Left cardiac atrium (tissue), 4 donors: ENCODE measurements around the gene TP53BP1. TPM values are rescaled to one million over a fixed set of nuclear protein-coding genes. Genes with fewer than 3 reads are reported as not detected.
"Not testable (repeated sequence)": the region's sequence is repeated elsewhere in the genome, so short reads cannot be mapped to it uniquely, and the experiment has no call there.

Experiments
- ATAC-seq, 2 donors: fragments of 200-7000 bp; cut with Tn5 transposase; one replicate each; pipeline ENCODE4 v1.9.1; 2020; ENCODE audit warnings: mild to moderate bottlenecking in 2 of 2, moderate library complexity in 2 of 2
- DNase-seq: peaks from one replicate; pipeline ENCODE4 v3.0.0-alpha.2; 2020
- intact Hi-C, 2 donors: fragments of 100-400 bp; cut with DNase I; formaldehyde crosslinking; loops; one replicate each; pipeline versions ENCODE4 v1.14.1 to v1.15.1; 2022 to 2023
- total RNA-seq, 2 donors: library from RNA; stranded (reverse); fragmentation: NEBNext Ultra II Directional; extraction: Animal tissue kit (Norgen Biotek cat#: 25700); gene quantifications; one replicate each; pipeline ENCODE4 v1.2.1, GENCODE V29; 2021
- donor health status: DM: no; HTN: yes; CAD: no.
- donor health status: DM: no; HTN: yes; CAD: no; lungs with severe emphysema.
- donor health status: DM: yes; HTN: yes; CAD: no.
- donor health status: Dilated cardiomyopathy.

The TP53BP1 gene
- total RNA-seq, 2 donors from 2014 or later = 30.1 to 33.5 TPM

- no peak for DNase-seq
- intact Hi-C loops = no loop called here
- ATAC-seq = peak; percentile 96 to 97
Observed at GRCh38 chr15:43440721-43441281, 52.2 kb downstream of the TP53BP1 start.

- no peak for ATAC-seq
- DNase-seq = no peak
- intact Hi-C loops = no loop called here
Observed at GRCh38 chr15:43439268-43439667, 53.7 kb downstream of the TP53BP1 start.

GRCh38 chr15:43436395-43436794 lies 56.6 kb downstream of the TP53BP1 start:
- intact Hi-C loops = no loop called here
- DNase-seq (no peak), ATAC-seq (no peak)

GRCh38 chr15:43434446-43434845 lies 58.5 kb downstream of the TP53BP1 start:
- ATAC-seq = no peak
- intact Hi-C loops = no loop called here
- DNase-seq = no peak

GRCh38 chr15:43433661-43434303 lies 59.2 kb downstream of the TP53BP1 start:
- intact Hi-C loops = no loop called here
- DNase-seq = no peak
- ATAC-seq = no peak

GRCh38 chr15:43433165-43433564 lies 59.8 kb downstream of the TP53BP1 start:
- no peak for ATAC-seq
- intact Hi-C loops = no loop called here

GRCh38 chr15:43429687-43430086 lies 63.3 kb downstream of the TP53BP1 start:
- no peak for ATAC-seq

More at GRCh38 chr15:43433165-43433564, 59.8 kb downstream of the TP53BP1 start:
- DNase-seq = no peak

GRCh38 chr15:43423793-43424192 lies 69.2 kb downstream of the TP53BP1 start:
- ATAC-seq (no peak), DNase-seq (no peak)
- intact Hi-C loops = no loop called here

More at GRCh38 chr15:43429687-43430086, 63.3 kb downstream of the TP53BP1 start:
- DNase-seq = no peak
- intact Hi-C loops = no loop called here

- DNase-seq (no peak), ATAC-seq (no peak)
- intact Hi-C loops = no loop called here
Observed at GRCh38 chr15:43420876-43421275, 72.1 kb downstream of the TP53BP1 start.

- intact Hi-C loops = no loop called here
- ATAC-seq = no peak
- no peak for DNase-seq
Observed at GRCh38 chr15:43420435-43420834, 72.5 kb downstream of the TP53BP1 start.

- DNase-seq (no peak), ATAC-seq (no peak)
- intact Hi-C loops = no loop called here
Observed at GRCh38 chr15:43414196-43414595, 78.8 kb downstream of the TP53BP1 start.

- DNase-seq (no peak), ATAC-seq (no peak)
- intact Hi-C loops = no loop called here
Observed at GRCh38 chr15:43412096-43412495, 80.9 kb downstream of the TP53BP1 start.

- DNase-seq (no peak), ATAC-seq (peak in 1 of 2 donors; percentile 23)
- intact Hi-C loops = no loop called here
Observed at GRCh38 chr15:43410572-43411214, 82.3 kb downstream of the TP53BP1 start.

GRCh38 chr15:43408789-43409188 lies 84.2 kb downstream of the TP53BP1 start:
- DNase-seq (no peak), ATAC-seq (no peak)
- intact Hi-C loops = no loop called here

GRCh38 chr15:43406808-43407207 lies 86.1 kb downstream of the TP53BP1 start:
- DNase-seq (no peak), ATAC-seq (peak in 1 of 2 donors; percentile 23)
- intact Hi-C loops = no loop called here

- intact Hi-C loops = no loop called here
- ATAC-seq = peak in 1 of 2 donors; percentile 84
- DNase-seq = no peak
Observed at GRCh38 chr15:43406189-43406588, 86.8 kb downstream of the TP53BP1 start.

- DNase-seq (no peak), ATAC-seq (no peak)
- intact Hi-C loops = no loop called here
Observed at GRCh38 chr15:43404130-43404529, 88.8 kb downstream of the TP53BP1 start.

GRCh38 chr15:43403616-43404015 lies 89.3 kb downstream of the TP53BP1 start:
- ATAC-seq = no peak
- DNase-seq = no peak
- intact Hi-C loops = no loop called here

- intact Hi-C loops = no loop called here
- no peak for DNase-seq
- ATAC-seq = no peak
Observed at GRCh38 chr15:43402255-43402654, 90.7 kb downstream of the TP53BP1 start.

GRCh38 chr15:43393592-43393991 lies 99.4 kb downstream of the TP53BP1 start:
- intact Hi-C loops, DNase-seq, ATAC-seq: not testable (repeated sequence)

GRCh38 chr15:43390723-43391122 lies 102.2 kb downstream of the TP53BP1 start:
- no peak for ATAC-seq
- intact Hi-C loops = no loop called here
- no peak for DNase-seq
